Neural cell (in vitro differentiated cells): ENCODE results near the gene TTC22. TPM values are rescaled to one million over a fixed set of nuclear protein-coding genes. Genes with fewer than 3 reads are reported as not detected.

Experiments used
- H2AFZ ChIP-seq: fragments of 200-600, 300-800 bp; sonication (generic), shearing (Covaris generic); 2 replicates; pipeline ENCODE4 v1.6.0; 2014; ENCODE audit warnings: low read depth, mild to moderate bottlenecking, antibody characterized with exemption, low read length, moderate library complexity
- H3F3A ChIP-seq: fragments of 200-600 bp; shearing (Covaris generic); 2 replicates; pipeline ENCODE4 v1.6.1; 2016; ENCODE audit warnings: mild to moderate bottlenecking, moderate library complexity, mixed read lengths, antibody characterized with exemption, low read length; ENCODE audit not compliant: insufficient read depth, poor library complexity, severe bottlenecking
- H3K27ac ChIP-seq: fragments of 200-600, 300-800 bp; sonication (generic), shearing (Covaris generic); 2 replicates; pipeline ENCODE4 v1.5.1; 2014; ENCODE audit warnings: mild to moderate bottlenecking, low read length, moderate library complexity
- H3K27me3 ChIP-seq: fragments of 300-800, 200-600 bp; sonication (generic), shearing (Covaris generic); 2 replicates; pipeline ENCODE4 v1.6.0; 2014; ENCODE audit warnings: mild to moderate bottlenecking, low read depth, low read length, moderate library complexity; ENCODE audit not compliant: insufficient read depth
- H3K36me3 ChIP-seq: fragments of 300-800, 200-600 bp; sonication (generic), shearing (Covaris generic); 2 replicates; pipeline ENCODE4 v1.5.1; 2014; ENCODE audit warnings: mild to moderate bottlenecking, antibody characterized with exemption, low read length, moderate library complexity; ENCODE audit not compliant: insufficient read depth
- H3K4me2 ChIP-seq: fragments of 300-800, 200-600 bp; sonication (generic), shearing (Covaris generic); 2 replicates; pipeline ENCODE4 v1.6.0; 2014; ENCODE audit warnings: mild to moderate bottlenecking, low read length
- H3K4me3 ChIP-seq: fragments of 300-800, 200-600 bp; sonication (generic), shearing (Covaris generic); 2 replicates; pipeline ENCODE4 v1.5.1; 2014; ENCODE audit warnings: mild to moderate bottlenecking, low read length, moderate library complexity
- H3K79me2 ChIP-seq: fragments of 200-600 bp; shearing (Covaris generic); replicated peaks from 2 replicates; pipeline ENCODE4 v1.6.0; 2014; ENCODE audit warnings: mild to moderate bottlenecking, low read length, moderate library complexity; ENCODE audit not compliant: insufficient read depth
- H3K9ac ChIP-seq: fragments of 300-800, 200-600 bp; sonication (generic), shearing (Covaris generic); 2 replicates; pipeline ENCODE4 v1.6.1; 2016; ENCODE audit warnings: mild to moderate bottlenecking, low read length, mixed read lengths
- H3K9me2 ChIP-seq: fragments of 200-600 bp; shearing (Covaris generic); 2 replicates; pipeline ENCODE4 v1.6.1; 2016; ENCODE audit warnings: mild to moderate bottlenecking, low read length, mixed read lengths; ENCODE audit not compliant: insufficient read depth
- H3K9me3 ChIP-seq: fragments of 200-600, 300-800 bp; sonication (generic), shearing (Covaris generic); 2 replicates; pipeline ENCODE4 v1.6.1; 2016; ENCODE audit warnings: mild to moderate bottlenecking, mixed run types, low read length, moderate library complexity, mixed read lengths
- H4K20me1 ChIP-seq: fragments of 200-600 bp; shearing (Covaris generic); 2 replicates; pipeline ENCODE4 v1.6.1; 2016; ENCODE audit warnings: mild to moderate bottlenecking, mixed run types; ENCODE audit not compliant: insufficient read depth
- CTCF ChIP-seq: fragments of 450-650 bp; IDR thresholded peaks from 2 replicates; pipeline ENCODE4 v1.5.1; 2014; ENCODE audit warnings: antibody characterized with exemption, mild to moderate bottlenecking, moderate library complexity; ENCODE audit not compliant: poor library complexity, severe bottlenecking
- EP300 ChIP-seq: fragments of 450-650 bp; conservative IDR thresholded peaks from 2 replicates; pipeline ENCODE4 v1.6.1; 2014; ENCODE audit warnings: antibody characterized with exemption, mild to moderate bottlenecking, moderate library complexity; ENCODE audit not compliant: poor library complexity, severe bottlenecking
- EZH2 ChIP-seq: fragments of 200-600, 300-800 bp; shearing (Covaris generic), sonication (generic); IDR thresholded peaks from 2 replicates; pipeline ENCODE4 v1.6.1; 2014; ENCODE audit warnings: antibody characterized with exemption, low read length, borderline replicate concordance, mild to moderate bottlenecking; ENCODE audit not compliant: insufficient read depth, poor library complexity, severe bottlenecking
- MXI1 ChIP-seq: fragments of 450-650 bp; conservative IDR thresholded peaks from 2 replicates; pipeline ENCODE4 v1.6.1; 2014; ENCODE audit warnings: antibody characterized with exemption, mild to moderate bottlenecking; ENCODE audit not compliant: poor library complexity, severe bottlenecking
- POLR2AphosphoS5 ChIP-seq: IDR thresholded peaks from 2 replicates; pipeline ENCODE4 v1.6.1; 2012
- RAD21 ChIP-seq: fragments of 450-650 bp; conservative IDR thresholded peaks from 2 replicates; pipeline ENCODE4 v1.6.1; 2014; ENCODE audit warnings: antibody characterized with exemption, mild to moderate bottlenecking, moderate library complexity
- REST ChIP-seq: IDR thresholded peaks from 2 replicates; pipeline ENCODE4 v1.6.1; 2012; ENCODE audit warnings: borderline replicate concordance
- SMC3 ChIP-seq: fragments of 450-650 bp; conservative IDR thresholded peaks from 2 replicates; pipeline ENCODE4 v1.6.1; 2014; ENCODE audit warnings: antibody characterized with exemption, mild to moderate bottlenecking, moderate library complexity; ENCODE audit not compliant: poor library complexity
- TAF1 ChIP-seq: IDR thresholded peaks from 2 replicates; pipeline ENCODE4 v1.6.1; 2012; ENCODE audit warnings: low read depth
- polyA plus RNA-seq: library from polyadenylated mRNA; depleted of rRNA; stranded (reverse); fragments of >200 nt; gene quantifications from 2 replicates; pipeline ENCODE4 v1.2.3, GENCODE V29; 2014

Gene TTC22
- polyA plus RNA-seq, 1 donor from 2014 or later, result not detected

- Histone ChIP-seq H2AFZ (no peak overlapping the region), H4K20me1 (no peaks in the 10 kb centered on the region), H3K9me3 (no peaks in the 10 kb centered on the region), H3K4me3 (no peak overlapping the region), H3K36me3 (no peaks in the 10 kb centered on the region), H3K4me2 (no peak overlapping the region), H3K9ac (no peak overlapping the region), H3K79me2 (no peaks in the 10 kb centered on the region), H3K27me3 (no peaks in the 10 kb centered on the region), H3K9me2 (no peaks in the 10 kb centered on the region), H3F3A (no peaks in the 10 kb centered on the region), H3K27ac (no peak overlapping the region)
- TF ChIP-seq RAD21 (no peak), POLR2AphosphoS5 (no peak), EP300 (no peak), SMC3 (no peak), TAF1 (no peak), CTCF (no peak), MXI1 (no peak), REST (no peak), EZH2 (no peak)
These were observed 11.8 kb upstream of the TTC22 start for GRCh38 chr1:54812801-54813484.

- TF ChIP-seq REST, result no peak
- no peak for TF ChIP-seq RAD21
- TF ChIP-seq MXI1, result no peak
- TF ChIP-seq CTCF, result no peak
- TF ChIP-seq TAF1, result no peak
- no peak for TF ChIP-seq EP300
- no peak for TF ChIP-seq POLR2AphosphoS5
- no peak for TF ChIP-seq SMC3
- TF ChIP-seq EZH2, result no peak
- no peak overlapping the region for H3K9ac ChIP-seq
- no peaks in the 10 kb centered on the region for H3K9me2 ChIP-seq
These were observed 10.9 kb upstream of the TTC22 start for GRCh38 chr1:54811739-54812655.

More at GRCh38 chr1:54811739-54812655, 10.9 kb upstream of the TTC22 start:
- no peaks in the 10 kb centered on the region for H3K36me3 ChIP-seq
- H4K20me1 ChIP-seq, result no peaks in the 10 kb centered on the region
- no peak overlapping the region for H3K4me3 ChIP-seq
- no peaks in the 10 kb centered on the region for H3K27me3 ChIP-seq
- H3K9me3 ChIP-seq, result no peaks in the 10 kb centered on the region
- no peaks in the 10 kb centered on the region for H3F3A ChIP-seq
- no peaks in the 10 kb centered on the region for H3K79me2 ChIP-seq
- no peak overlapping the region for H3K27ac ChIP-seq
- H3K4me2 ChIP-seq, result no peak overlapping the region
- no peak overlapping the region for H2AFZ ChIP-seq
